ENCODE data around the gene EML1. TPM values are rescaled to one million over a fixed set of nuclear protein-coding genes. Genes with fewer than 3 reads are reported as not detected.

Gene EML1
- total RNA-seq, 2 experiments from 2014 or later: 1.3 TPM

DNA sequence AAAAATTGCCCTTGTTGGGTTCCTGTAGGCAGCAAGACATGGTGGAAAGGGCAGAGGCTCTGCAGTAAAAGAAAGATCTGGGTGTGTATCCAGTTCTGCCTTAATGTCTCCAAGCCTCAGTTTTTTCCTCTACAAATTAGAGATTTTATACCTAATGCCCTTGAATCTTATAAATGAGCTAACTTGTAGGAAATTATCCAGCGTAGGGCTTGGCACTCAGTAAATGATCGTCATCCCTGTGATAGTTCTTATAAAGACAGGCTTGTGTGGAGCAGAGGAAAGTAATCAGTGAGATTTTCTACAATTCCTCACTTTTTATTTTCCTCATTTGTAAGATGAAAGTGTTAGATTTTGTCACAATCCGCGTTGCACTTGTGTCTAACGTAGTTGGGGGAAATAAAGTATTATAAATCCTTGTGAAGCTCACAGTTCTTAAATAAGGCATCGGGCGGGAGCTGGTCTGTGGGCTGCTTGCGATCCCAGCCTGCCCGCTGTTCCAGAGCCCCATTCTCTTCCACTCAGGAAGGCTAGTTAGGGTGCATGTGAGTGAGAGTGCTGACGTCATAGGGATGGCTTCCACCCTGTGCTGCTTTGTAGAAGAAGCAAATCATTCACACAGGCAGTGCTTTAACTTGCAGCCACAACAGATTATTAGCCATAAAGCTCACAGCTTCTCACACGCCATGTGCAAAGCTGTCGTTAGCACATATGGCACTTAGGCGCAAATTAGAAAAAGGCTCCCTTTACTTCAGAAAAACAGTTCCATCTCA lies 87.6 kb downstream of the EML1 start:
- POLR2A ChIA-PET: no interaction called here
- CTCF ChIA-PET: interaction anchor here (1.4 to 2.7 kb wide), 2 partner anchors 150 to 151 kb away, joined by 4 to 8 read pairs; no protein-coding TSS in a partner anchor

GRCh38 chr14:99883866-99884650 lies 90.8 kb downstream of the EML1 start:
- ChIA-PET CTCF (interaction anchor here (2.3 to 2.7 kb wide), 2 partner anchors 154 kb away, joined by 8 to 11 read pairs; no protein-coding TSS in a partner anchor), POLR2A (no interaction called here)

DNA sequence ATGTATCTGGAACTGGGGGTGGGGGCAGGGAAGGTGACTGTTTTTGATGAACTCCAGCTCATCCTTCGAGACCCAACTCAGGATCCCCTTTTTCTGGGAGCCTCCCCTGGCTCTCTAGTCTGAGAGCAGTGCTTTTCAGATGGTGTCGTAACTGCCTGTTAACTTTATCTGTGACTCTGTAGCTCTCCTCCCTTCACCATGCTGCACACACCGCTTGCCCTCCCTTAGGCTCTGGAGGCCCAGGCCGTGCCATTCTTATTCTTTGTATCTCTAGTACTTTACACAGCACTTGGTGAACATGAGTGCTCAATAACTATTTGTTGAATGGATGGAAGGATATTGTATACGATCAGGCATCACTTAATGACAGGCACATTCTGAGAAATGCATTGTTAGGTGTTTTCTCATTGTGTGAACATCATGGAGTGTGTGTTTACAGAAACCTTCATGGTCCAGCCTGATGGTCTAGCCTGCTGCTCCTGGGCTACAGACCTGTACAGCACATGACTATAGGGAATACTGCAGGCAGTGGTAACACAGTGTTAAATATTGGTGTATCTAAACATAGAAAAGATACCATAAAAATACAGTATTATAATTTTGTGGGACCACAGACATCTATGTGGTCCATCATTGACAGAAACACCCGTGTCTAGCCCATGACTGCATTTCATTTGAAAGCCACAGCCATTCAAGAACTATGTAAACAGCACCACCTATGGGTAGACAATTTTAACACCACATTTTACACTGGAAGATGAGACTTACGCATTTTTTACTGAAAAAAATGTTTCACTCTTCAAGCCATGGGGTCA lies 91.8 kb downstream of the EML1 start:
- POLR2A ChIA-PET: no interaction called here
- CTCF ChIA-PET: interaction anchor here (0.8 to 2.3 kb wide), 5 partner anchors 11 to 158 kb away, joined by 3 to 11 read pairs (median 3); no protein-coding TSS in a partner anchor

- CTCF ChIA-PET: interaction anchor here (0.8 to 2.3 kb wide), 5 partner anchors 10 to 158 kb away, joined by 3 to 11 read pairs (median 3); no protein-coding TSS in a partner anchor
Observed at GRCh38 chr14:99885649-99885958, 92.4 kb downstream of the EML1 start.

DNA sequence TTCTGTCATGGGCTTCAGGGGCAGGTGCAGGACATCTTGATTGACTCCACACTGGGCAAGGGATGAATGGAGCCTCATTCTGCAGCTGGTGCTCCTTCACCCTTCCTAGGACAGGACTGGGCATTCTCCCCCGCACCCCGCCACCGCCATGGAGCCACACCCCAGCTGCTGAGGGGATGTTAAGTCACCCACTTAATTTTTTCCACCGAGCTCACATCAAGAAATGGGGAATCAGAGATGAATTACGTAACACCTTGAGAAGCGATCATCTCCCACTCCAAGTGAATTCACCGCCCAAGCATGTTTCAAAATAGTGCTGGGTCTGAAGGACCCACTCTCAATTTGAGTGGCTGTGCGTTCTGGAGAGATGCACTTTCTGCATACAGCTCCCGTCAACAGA lies 94.2 kb downstream of the EML1 start:
- ChIA-PET CTCF (no interaction called here), POLR2A (no interaction called here)

More at GRCh38 chr14:99885649-99885958, 92.4 kb downstream of the EML1 start:
- POLR2A ChIA-PET: no interaction called here

DNA sequence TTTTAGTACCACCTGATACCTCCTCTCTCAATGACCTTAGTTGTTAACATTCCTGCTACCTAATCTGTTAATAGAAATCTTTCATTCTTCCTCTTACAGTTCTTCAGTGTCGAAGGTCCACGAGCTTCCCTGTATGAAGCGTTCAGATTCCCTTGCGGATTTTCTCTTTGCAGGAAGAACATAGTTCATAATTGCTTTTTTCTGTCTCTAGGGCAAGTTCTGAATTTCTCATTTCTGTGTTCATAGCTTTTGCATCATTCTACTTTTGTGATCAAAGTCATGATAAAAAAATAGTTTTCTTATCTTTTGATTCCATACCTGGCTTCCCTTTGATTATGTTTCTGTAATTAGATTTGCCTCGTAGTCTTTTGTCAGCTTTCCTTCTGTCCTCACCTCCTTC lies 94.9 kb downstream of the EML1 start:
- ChIA-PET CTCF (no interaction called here), POLR2A (no interaction called here)

DNA sequence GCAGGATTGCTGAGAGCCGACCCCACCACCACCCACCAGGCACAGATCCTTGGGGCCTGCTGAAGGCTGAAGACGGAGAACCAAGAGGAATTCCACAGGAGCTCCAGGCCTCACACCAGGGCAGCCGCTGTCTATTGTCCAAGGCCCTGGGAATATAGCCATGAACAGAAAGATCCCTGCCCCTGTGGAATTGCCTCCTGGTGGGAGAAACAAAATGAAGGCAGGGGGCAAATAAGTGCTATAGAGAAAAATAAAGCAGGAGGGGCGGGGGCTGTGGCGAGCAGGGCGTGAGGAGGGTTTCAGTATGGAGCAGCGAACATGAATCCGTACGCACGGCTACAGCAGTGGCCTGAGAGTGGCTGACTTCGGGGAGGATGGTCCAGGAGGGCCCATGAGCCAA lies 96.1 kb downstream of the EML1 start:
- POLR2A ChIA-PET: no interaction called here

DNA sequence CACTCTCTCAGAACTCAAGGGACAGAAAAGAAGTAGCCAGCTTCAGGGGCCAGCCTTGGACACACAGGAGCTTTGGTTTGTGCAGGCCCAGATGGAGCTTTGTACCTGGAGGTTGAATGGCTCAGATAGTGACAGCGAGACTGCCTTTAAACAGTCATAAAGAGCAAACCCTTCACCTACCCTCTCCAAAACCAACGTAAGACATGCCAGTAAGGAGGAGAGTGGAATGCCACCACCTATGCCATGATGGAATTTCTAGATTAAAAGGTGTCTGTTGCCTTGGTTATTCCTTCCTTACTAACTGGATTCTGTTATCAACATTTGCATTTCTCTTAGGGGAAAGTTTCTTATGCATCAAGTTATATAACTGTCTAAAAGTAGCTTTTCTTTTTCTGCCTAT lies 98.1 kb downstream of the EML1 start:
- ChIA-PET POLR2A (no interaction called here), CTCF (no interaction called here)

More for the DNA sequence above, 96.1 kb downstream of the EML1 start:
- CTCF ChIA-PET: interaction anchor here (0.9 kb wide), 1 partner anchor 159 kb away, joined by 3 read pairs; no protein-coding TSS in a partner anchor

DNA sequence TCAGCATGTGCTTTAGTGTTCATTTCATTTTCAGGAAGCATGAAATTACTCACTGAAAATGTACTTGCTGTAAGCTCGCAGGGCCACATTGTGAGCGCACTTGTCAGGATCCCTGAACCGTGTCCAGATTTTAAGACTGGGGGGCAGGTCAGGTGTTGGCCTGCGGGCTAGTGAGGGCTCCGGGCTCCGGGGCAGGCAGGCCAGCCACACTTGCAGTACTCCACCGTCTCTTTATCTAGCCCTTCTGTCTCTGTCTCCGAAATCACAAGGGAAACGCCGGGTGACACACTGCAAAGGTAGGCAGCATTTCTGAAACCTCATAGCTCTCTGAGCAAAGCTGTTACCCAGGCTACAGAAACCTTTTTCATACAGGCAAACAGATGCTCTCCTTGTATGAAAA lies 98.7 kb downstream of the EML1 start:
- ChIA-PET POLR2A (no interaction called here), CTCF (no interaction called here)

- CTCF ChIA-PET: no interaction called here
- POLR2A ChIA-PET: no interaction called here
Observed at GRCh38 chr14:99892406-99892805, 99.2 kb downstream of the EML1 start.

GRCh38 chr14:99896361-99896760 lies 103.1 kb downstream of the EML1 start:
- ChIA-PET POLR2A (interaction anchor here (0.7 kb wide), 1 partner anchor 316 kb away, joined by 3 read pairs; no protein-coding TSS in a partner anchor), CTCF (no interaction called here)

- CTCF ChIA-PET: interaction anchor here (0.7 to 1.2 kb wide), 5 partner anchors 16 to 358 kb away, joined by 3 to 5 read pairs (median 3); no protein-coding TSS in a partner anchor
Observed at GRCh38 chr14:99899578-99900178, 106.5 kb downstream of the EML1 start.

DNA sequence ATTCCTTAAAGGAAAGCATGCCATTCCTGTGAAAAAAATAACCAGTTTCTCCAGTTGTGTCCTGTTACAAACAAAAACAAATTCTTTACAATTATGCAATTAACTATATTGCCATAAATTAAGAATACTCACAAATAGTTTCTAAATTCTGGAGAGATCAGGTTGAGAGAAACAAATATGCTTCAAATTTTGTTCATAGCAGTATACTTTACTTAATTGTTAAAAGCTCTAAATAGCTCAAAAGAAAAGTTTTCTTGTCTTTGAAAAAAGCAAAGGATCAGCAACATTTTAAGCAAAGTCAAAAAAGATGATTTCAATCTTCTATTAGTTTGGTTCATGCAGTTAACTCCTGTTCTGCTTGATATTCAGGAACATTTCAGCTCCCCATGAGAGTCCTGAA lies 109.7 kb downstream of the EML1 start:
- CTCF ChIA-PET: no interaction called here

More at GRCh38 chr14:99899578-99900178, 106.5 kb downstream of the EML1 start:
- POLR2A ChIA-PET: no interaction called here

DNA sequence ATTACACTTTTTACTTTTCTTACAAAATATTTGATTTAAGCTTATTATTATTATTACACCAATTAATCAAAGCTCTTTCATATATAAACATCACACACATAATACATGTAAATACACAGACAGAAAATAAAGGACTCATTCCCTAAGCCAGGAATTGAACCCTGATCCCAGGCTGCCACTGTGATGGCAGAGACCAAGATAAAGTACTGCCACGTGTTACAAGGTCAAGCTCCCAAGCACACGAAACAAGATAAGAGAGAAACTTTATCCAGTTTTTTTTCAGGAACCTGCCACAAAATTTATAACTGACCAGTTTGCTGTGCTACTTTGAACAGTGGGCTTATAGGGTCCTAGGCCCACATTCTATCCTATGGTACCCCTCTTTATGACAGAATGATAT lies 111.3 kb downstream of the EML1 start:
- CTCF ChIA-PET: interaction anchor here (1.0 to 1.2 kb wide), 2 partner anchors 19 to 175 kb away, joined by 3 read pairs; no protein-coding TSS in a partner anchor
- POLR2A ChIA-PET: no interaction called here

More for the DNA sequence above, 109.7 kb downstream of the EML1 start:
- POLR2A ChIA-PET: no interaction called here

DNA sequence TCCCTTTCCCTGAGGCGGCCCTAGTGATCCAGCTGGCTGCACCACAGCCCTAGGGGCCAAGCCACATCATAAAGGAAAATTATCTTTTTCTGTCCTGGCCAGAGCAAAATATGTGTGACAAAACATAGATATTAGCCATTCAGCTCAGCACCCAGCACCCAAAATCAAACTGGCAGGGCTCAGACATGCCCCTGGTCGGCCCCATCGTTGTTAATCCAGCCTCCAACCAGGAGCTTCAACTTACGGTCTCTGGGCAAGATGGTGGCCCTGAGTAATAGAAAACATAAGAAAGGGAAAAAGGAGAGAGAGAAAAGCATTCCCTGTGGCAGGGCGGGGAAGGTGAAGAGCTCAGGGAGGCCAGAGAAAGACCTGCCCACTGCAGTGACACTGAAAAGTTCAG lies 111.9 kb downstream of the EML1 start:
- ChIA-PET CTCF (interaction anchor here (1.2 kb wide), 1 partner anchor 176 kb away, joined by 3 read pairs; no protein-coding TSS in a partner anchor), POLR2A (no interaction called here)

DNA sequence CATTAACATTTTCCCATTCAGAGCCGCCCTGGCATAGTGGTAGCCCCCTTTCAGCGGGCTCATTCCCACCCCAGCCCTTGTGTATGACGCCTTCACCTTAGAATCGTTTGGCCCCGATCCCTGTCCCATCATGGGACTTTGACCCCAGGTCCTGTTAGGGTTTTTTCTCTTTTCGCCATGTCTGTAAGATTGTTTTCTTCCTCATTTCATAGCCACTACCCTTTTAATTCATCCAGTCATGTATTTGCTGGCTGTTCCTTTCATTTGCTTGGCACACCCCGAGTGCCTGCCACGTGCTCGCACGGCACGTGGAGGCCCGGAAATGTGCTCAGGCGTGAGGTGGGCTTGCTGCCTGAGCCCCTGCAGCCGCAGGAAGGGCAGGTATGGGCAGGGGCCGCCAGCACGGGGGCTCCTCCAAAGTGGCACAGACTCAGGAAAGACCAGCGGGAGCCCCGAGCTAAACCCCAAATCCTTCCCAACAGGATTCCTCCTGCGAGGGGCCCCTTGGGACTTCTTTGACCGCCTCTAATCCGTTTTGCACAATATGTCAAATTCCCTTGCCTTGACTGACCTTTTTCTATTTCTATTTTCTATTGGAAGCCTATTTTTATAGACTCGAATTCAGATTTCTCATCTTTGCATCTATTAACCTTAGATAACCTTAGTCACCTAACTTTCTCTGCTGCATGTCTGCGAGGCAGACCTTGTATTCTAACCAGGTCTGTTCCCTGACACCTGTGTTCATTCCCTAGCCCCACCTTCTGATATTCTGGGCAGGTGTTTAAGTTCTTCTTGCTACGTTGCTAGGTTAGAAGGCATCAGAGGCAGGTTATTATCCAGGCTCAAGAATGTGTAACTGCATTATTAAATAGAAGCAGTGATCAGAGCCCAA lies 114.8 kb downstream of the EML1 start:
- ChIA-PET CTCF (no interaction called here), POLR2A (no interaction called here)

- ChIA-PET POLR2A (no interaction called here), CTCF (no interaction called here)
Observed at GRCh38 chr14:99908653-99909250, 115.5 kb downstream of the EML1 start.

DNA sequence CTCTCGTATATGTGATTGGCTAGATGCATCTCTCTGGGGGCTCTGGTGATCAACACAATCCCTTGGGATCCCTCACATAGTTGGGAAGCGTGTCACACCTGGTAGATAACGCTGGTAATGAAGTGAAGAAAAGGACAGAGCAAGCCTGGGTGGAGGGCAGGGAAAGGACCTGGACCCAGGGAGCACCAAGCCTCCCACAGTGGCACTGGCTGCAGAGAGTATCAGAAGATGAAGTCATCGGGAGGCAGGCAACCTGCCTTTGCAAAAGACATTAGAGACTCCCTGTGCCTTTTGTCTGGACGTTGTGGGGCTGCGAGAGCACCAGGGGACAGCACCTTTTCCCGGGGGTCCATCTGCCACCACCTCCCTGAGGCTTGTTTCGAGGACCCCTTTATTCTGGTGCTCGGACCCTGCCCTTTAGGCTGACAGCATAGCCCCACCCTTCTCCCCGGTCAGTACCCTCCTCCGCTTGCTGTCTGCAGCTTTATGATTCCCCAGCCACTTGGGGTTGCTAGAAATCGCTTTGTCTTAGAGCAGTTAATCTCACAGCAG lies 116.4 kb downstream of the EML1 start:
- ChIA-PET CTCF (no interaction called here), POLR2A (no interaction called here)
